ENCODE results near the gene SPON1.
"Not testable (repeated sequence)": the region's sequence is repeated elsewhere in the genome, so short reads cannot be mapped to it uniquely, and the experiment has no call there.

SPON1 gene

DNA sequence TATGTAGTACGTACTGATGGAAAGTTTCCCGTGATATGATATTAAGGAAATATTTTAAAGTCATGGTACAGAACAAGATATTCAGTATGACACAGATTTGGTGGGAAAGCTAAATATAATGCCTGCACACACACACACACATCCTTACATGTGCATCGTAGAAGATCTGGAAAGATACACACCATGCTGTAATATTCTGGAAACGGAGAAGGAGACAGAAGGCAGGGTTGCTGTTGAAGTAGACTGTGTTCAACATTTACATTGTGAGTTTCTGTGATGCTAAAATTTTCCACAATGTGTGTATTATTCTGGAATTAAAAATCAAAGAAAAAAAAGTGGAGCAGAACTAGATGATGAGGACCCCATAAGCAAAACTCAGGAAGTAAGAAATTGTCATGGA, 278.4 kb downstream of the SPON1 start:
- Histone ChIP-seq H3K27ac (ENCODE audit: low read depth, low read length, severe bottlenecking) (no peak overlapping the region), H3K36me3 (ENCODE audit: control insufficient read depth, insufficient read depth, low read length) (no peaks in the 10 kb centered on the region), H3K4me1 (ENCODE audit: control insufficient read depth, insufficient read depth, low read length, poor library complexity, severe bottlenecking) (peaks cover 2% of the 10 kb centered on the region), H3K4me3 (ENCODE audit: extremely low read depth, insufficient read depth, low read length, poor library complexity, severe bottlenecking) (no peak overlapping the region), H3K9me3 (ENCODE audit: control insufficient read depth, low read length) (no peaks in the 10 kb centered on the region)
- WGBS, 2 experiments (ENCODE audit: insufficient coverage in 2 of 2): 100% methylated on average over 1 of the region's 4 CpGs

DNA sequence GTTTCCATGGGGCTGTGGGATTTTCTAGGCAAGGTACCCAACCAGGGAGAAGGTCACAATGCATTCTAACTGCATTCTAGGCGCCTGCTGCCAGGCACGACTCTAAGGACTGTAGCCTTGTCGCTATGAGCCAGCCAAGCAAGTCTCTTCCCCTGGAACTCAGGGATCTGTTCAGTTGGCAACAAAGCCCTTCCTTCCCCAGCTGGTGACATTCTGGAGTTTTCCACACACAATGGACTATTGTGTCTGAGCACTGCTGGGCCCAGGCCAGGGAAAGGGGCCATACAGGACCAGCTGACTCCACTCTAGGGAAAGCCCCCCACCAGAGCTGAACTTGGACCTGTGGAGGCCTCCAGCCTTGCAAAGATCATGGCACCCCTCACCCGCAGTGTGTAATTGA, 279.7 kb downstream of the SPON1 start:
- Histone ChIP-seq H3K9me3 (ENCODE audit: control insufficient read depth, low read length) (no peaks in the 10 kb centered on the region), H3K4me1 (ENCODE audit: control insufficient read depth, insufficient read depth, low read length, poor library complexity, severe bottlenecking) (peaks cover 2% of the 10 kb centered on the region), H3K4me3 (ENCODE audit: extremely low read depth, insufficient read depth, low read length, poor library complexity, severe bottlenecking) (no peak overlapping the region), H3K36me3 (ENCODE audit: control insufficient read depth, insufficient read depth, low read length) (no peaks in the 10 kb centered on the region), H3K27ac (ENCODE audit: low read depth, low read length, severe bottlenecking) (no peak overlapping the region)
- 64 to 71% methylated on average over 3 to 4 of the region's 4 CpGs for WGBS, 2 experiments (ENCODE audit: insufficient coverage in 2 of 2)

DNA sequence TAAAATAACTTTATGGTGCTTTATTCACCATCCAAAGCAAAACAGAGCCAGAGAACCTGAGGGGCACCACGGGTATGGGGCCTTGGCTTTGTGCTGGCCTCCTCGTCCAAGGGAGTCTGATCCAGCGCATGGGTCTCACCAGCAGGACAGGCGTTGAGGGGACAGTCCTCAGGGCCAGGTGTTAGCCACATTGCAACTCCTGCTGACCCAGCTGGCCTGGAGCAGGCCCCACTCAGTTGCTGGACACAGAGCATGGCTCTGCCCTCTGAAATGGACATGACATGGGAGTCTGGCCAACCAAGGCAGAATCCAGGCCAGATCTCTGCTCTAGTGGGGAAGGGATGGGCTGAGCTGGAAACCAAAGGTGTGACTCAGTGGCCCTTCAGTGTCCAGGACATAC, 280.2 kb downstream of the SPON1 start:
- WGBS, 2 experiments (ENCODE audit: insufficient coverage in 2 of 2): 81 to 95% methylated on average over 3 to 4 of the region's 4 CpGs
- H3K9me3 ChIP-seq (ENCODE audit: control insufficient read depth, low read length): no peaks in the 10 kb centered on the region

DNA sequence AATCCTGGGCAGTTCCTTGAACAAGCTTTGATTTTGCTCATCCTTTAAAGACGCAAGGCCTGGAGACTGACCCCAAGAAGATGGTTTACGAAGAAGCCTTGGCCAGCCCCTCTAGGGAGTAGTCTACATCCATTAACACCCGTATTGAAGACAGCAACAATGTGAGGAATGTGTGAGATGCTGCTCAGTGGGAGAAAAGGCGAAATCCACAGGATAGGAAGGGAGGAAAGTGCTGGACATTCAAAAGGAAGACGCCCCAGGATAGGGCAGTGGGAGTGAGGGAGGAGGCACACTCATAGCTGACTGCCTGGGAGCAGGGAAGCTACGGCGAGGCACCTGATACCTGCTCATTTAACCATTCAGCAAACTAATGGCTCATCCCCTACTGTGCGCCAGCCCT, 282.4 kb downstream of the SPON1 start:
- Histone ChIP-seq H3K9me3 (ENCODE audit: control insufficient read depth, low read length) (no peaks in the 10 kb centered on the region), H3K36me3 (ENCODE audit: control insufficient read depth, insufficient read depth, low read length) (no peaks in the 10 kb centered on the region), H3K27ac (ENCODE audit: low read depth, low read length, severe bottlenecking) (no peak overlapping the region), H3K4me1 (ENCODE audit: control insufficient read depth, insufficient read depth, low read length, poor library complexity, severe bottlenecking) (peaks cover 2% of the 10 kb centered on the region), H3K4me3 (ENCODE audit: extremely low read depth, insufficient read depth, low read length, poor library complexity, severe bottlenecking) (no peak overlapping the region)
- WGBS, 2 experiments (ENCODE audit: insufficient coverage in 2 of 2): 63 to 70% methylated on average over 5 to 8 of the region's 8 CpGs

More for the DNA sequence above, 280.2 kb downstream of the SPON1 start:
- H3K27ac ChIP-seq (ENCODE audit: low read depth, low read length, severe bottlenecking): no peak overlapping the region
- no peak overlapping the region for H3K4me3 ChIP-seq (ENCODE audit: extremely low read depth, insufficient read depth, low read length, poor library complexity, severe bottlenecking)
- H3K36me3 ChIP-seq (ENCODE audit: control insufficient read depth, insufficient read depth, low read length): no peaks in the 10 kb centered on the region
- H3K4me1 ChIP-seq (ENCODE audit: control insufficient read depth, insufficient read depth, low read length, poor library complexity, severe bottlenecking): peaks cover 2% of the 10 kb centered on the region

DNA sequence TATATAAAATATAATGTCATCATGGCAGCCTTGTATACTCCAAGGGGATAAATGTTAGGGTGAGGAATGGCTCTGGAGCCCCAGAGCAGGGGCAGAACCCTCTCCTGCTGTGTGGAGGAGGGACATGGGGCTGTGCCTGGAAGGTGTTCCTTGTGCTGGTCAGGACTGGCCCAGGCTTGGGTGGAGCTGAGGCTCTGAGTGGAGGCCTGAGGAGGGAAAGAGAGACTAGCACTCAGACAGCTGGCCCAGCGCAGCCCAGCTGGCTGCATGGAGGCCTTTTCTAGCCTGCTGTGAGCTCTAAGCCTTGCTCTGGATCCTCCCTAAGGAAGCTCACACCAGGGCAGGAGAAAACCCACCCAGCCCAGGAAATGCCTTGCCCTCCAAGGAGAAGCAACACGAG, 282.9 kb downstream of the SPON1 start:
- Histone ChIP-seq H3K4me3 (ENCODE audit: extremely low read depth, insufficient read depth, low read length, poor library complexity, severe bottlenecking) (no peak overlapping the region), H3K9me3 (ENCODE audit: control insufficient read depth, low read length) (no peaks in the 10 kb centered on the region)
- 70 to 83% methylated on average over 1 to 2 of the region's 2 CpGs for WGBS, 2 experiments (ENCODE audit: insufficient coverage in 2 of 2)

DNA sequence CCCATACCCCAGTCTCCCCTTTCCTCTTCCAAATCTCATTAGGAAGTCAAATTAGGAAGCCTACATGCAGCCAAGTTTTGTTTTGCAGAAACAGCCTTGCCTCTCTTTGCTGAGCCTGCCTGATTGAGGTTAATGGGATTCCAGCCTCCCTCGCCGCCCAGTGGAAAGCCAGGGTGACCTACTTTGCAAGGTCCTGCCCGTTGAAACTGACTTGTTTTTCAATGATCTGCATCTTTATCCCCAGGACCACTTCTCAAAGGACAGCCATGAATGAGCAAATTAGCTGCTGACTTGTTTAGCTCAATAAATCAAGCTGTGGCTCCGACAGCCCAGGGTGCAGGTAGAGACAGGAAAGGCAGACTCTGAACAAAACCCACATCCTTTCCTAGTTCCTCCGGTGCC, 286.1 kb downstream of the SPON1 start:
- Histone ChIP-seq H3K36me3 (ENCODE audit: control insufficient read depth, insufficient read depth, low read length) (no peaks in the 10 kb centered on the region), H3K27ac (ENCODE audit: low read depth, low read length, severe bottlenecking) (no peak overlapping the region), H3K4me3 (ENCODE audit: extremely low read depth, insufficient read depth, low read length, poor library complexity, severe bottlenecking) (no peak overlapping the region), H3K4me1 (ENCODE audit: control insufficient read depth, insufficient read depth, low read length, poor library complexity, severe bottlenecking) (peaks cover 2% of the 10 kb centered on the region), H3K9me3 (ENCODE audit: control insufficient read depth, low read length) (no peaks in the 10 kb centered on the region)
- WGBS, 2 experiments (ENCODE audit: insufficient coverage in 2 of 2): 29 to 37% methylated on average over 4 to 5 of the region's 5 CpGs

More for the DNA sequence above, 282.9 kb downstream of the SPON1 start:
- Histone ChIP-seq H3K27ac (ENCODE audit: low read depth, low read length, severe bottlenecking) (no peak overlapping the region), H3K4me1 (ENCODE audit: control insufficient read depth, insufficient read depth, low read length, poor library complexity, severe bottlenecking) (peaks cover 2% of the 10 kb centered on the region), H3K36me3 (ENCODE audit: control insufficient read depth, insufficient read depth, low read length) (no peaks in the 10 kb centered on the region)

DNA sequence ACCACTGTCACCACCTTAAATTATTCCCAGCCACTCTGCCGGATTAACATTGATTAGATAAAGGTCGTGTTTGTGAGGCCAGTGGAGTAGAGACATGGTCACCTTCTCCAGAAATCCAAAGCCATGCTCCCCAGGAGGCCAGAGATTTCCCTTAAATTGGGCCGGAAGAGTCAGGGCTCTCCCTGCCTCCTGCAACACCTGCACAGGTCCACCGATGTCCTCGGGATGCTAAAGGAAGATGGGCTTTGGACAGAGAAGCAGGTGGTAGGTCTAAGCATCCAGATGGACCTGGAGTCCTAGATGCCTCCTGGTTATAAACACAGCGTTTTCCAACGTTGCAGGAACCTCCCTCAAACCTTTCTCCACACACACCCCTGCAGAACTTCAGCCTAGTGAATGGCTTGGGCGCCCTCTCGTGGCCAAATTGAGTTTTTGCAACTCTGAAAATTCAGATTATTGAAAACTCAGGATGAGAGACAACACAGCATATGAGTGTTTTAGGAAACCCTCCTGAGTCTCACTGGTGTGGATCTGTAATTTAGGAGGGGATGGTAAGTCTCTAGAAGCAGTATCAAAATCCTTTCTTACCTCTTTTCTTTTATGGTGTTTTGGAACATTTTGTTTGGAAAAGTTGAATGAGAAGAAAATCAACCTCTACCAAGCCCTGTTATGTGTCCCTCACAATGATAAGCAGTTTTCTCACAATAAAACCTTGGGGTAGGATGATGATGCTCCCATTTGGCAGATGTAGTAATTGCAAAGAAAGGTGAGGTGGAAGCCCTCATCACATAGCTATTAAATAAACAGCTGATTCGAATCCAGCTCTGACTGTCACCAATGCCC, 286.8 kb downstream of the SPON1 start:
- no peaks in the 10 kb centered on the region for H3K36me3 ChIP-seq (ENCODE audit: control insufficient read depth, insufficient read depth, low read length)
- WGBS, 2 experiments (ENCODE audit: insufficient coverage in 2 of 2): 41 to 49% methylated on average over 5 of the region's 10 CpGs
- no peaks in the 10 kb centered on the region for H3K9me3 ChIP-seq (ENCODE audit: control insufficient read depth, low read length)
- H3K4me1 ChIP-seq (ENCODE audit: control insufficient read depth, insufficient read depth, low read length, poor library complexity, severe bottlenecking): peaks cover 2% of the 10 kb centered on the region
- no peak overlapping the region for H3K4me3 ChIP-seq (ENCODE audit: extremely low read depth, insufficient read depth, low read length, poor library complexity, severe bottlenecking)
- no peak overlapping the region for H3K27ac ChIP-seq (ENCODE audit: low read depth, low read length, severe bottlenecking)

DNA sequence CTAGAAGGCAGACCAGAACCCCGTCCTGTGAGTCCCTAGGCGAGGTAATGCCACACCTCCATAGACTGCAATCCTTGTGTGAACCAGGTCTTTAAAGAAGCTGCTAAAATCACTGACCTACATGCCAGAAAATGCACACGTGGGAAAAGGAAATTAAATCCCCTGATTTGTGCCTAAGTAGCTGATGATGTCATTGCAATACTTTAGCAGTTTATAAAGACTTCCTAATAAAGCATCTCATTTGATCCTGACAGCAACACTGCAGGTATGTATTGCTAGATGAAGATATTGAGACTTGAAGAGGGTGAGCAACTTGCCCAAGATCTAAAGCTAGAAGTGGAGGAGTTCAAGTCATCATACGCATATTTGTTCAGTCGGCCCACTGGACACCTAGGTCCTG, 289.2 kb downstream of the SPON1 start:
- H3K4me3 ChIP-seq (ENCODE audit: extremely low read depth, insufficient read depth, low read length, poor library complexity, severe bottlenecking): no peak overlapping the region
- WGBS, 2 experiments (ENCODE audit: insufficient coverage in 2 of 2): 93 to 97% methylated on average over 4 to 5 of the region's 5 CpGs
- H3K27ac ChIP-seq (ENCODE audit: low read depth, low read length, severe bottlenecking): no peak overlapping the region
- H3K36me3 ChIP-seq (ENCODE audit: control insufficient read depth, insufficient read depth, low read length): no peaks in the 10 kb centered on the region
- no peaks in the 10 kb centered on the region for H3K9me3 ChIP-seq (ENCODE audit: control insufficient read depth, low read length)
- no peaks in the 10 kb centered on the region for H3K4me1 ChIP-seq (ENCODE audit: control insufficient read depth, insufficient read depth, low read length, poor library complexity, severe bottlenecking)

DNA sequence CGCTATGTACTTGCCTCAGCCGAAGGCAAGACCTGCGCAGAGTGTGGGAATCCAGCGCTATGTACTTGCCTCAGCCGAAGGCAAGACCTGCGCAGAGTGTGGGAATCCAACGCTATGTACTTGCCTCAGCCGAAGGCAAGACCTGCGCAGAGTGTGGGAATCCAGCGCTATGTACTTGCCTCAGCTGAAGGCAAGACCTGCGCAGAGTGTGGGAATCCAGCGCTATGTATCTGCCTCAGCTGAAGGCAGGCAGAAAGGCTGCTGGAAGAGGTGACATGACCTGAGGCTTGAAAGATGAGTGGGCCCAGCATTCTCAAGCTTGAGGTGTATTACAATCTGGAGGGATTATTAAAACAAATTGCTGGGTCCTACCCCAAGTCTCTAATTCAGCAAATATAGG, 290.0 kb downstream of the SPON1 start:
- 98 to 100% methylated on average over 6 to 8 of the region's 12 CpGs for WGBS, 2 experiments (ENCODE audit: insufficient coverage in 2 of 2)
- H3K9me3 ChIP-seq (ENCODE audit: control insufficient read depth, low read length); H3K4me3 ChIP-seq (ENCODE audit: extremely low read depth, insufficient read depth, low read length, poor library complexity, severe bottlenecking); H3K36me3 ChIP-seq (ENCODE audit: control insufficient read depth, insufficient read depth, low read length); H3K27ac ChIP-seq (ENCODE audit: low read depth, low read length, severe bottlenecking); H3K4me1 ChIP-seq (ENCODE audit: control insufficient read depth, insufficient read depth, low read length, poor library complexity, severe bottlenecking): not testable (repeated sequence)

DNA sequence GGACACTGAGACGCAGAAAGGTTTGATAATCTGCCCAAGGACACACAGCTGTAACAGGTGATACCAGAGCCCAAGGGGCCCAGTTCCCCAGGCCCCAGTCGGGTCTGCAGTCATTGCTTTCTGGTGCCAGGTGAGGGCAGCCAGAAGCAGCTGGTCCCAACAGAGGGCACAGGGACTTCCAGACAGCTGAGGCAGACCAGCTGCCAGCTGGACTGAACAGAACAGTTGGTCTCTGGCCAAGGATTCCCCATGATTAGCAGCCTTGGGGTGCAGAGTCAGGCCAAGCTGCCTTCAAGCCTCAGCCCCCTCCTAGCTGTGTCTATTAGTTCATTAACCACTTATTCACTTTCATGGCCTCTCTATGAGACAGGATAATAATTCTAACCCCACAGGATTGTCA, 290.9 kb downstream of the SPON1 start:
- Histone ChIP-seq H3K36me3 (ENCODE audit: control insufficient read depth, insufficient read depth, low read length) (no peaks in the 10 kb centered on the region), H3K9me3 (ENCODE audit: control insufficient read depth, low read length) (no peaks in the 10 kb centered on the region), H3K4me3 (ENCODE audit: extremely low read depth, insufficient read depth, low read length, poor library complexity, severe bottlenecking) (no peak overlapping the region), H3K4me1 (ENCODE audit: control insufficient read depth, insufficient read depth, low read length, poor library complexity, severe bottlenecking) (no peaks in the 10 kb centered on the region), H3K27ac (ENCODE audit: low read depth, low read length, severe bottlenecking) (no peak overlapping the region)
- WGBS, 2 experiments (ENCODE audit: insufficient coverage in 2 of 2): 85 to 97% methylated on average over 2 of the region's 2 CpGs

DNA sequence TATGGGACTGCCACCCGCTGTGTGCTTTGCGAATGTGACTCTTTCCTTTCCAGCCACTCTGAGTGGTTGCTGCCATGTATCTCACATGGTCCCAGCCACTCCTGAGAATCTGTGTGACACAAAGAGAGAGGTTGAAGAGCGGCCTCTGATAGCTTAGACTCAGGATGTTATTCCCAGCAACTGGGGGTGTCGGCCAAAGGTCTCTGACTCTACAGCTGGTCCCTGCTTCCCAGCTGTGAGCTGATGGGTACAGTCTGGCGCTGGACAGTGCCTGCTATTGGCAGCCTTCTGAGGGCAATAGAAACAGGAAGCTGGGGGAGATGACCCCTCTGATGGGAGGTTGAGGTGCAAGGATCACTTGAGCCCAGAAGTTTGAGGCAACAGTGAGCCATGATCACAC, 291.3 kb downstream of the SPON1 start:
- Histone ChIP-seq H3K4me1 (ENCODE audit: control insufficient read depth, insufficient read depth, low read length, poor library complexity, severe bottlenecking) (no peaks in the 10 kb centered on the region), H3K36me3 (ENCODE audit: control insufficient read depth, insufficient read depth, low read length) (no peaks in the 10 kb centered on the region), H3K9me3 (ENCODE audit: control insufficient read depth, low read length) (no peaks in the 10 kb centered on the region), H3K27ac (ENCODE audit: low read depth, low read length, severe bottlenecking) (no peak overlapping the region), H3K4me3 (ENCODE audit: extremely low read depth, insufficient read depth, low read length, poor library complexity, severe bottlenecking) (no peak overlapping the region)
- WGBS, 2 experiments (ENCODE audit: insufficient coverage in 2 of 2): 94 to 98% methylated on average over 4 to 5 of the region's 5 CpGs
